GM19455 (cell line): ENCODE results near the gene EIF1AX.
A peak's percentile ranks its signal among the peaks of the same experiment; 100 is the strongest.
"Not testable (repeated sequence)": the region's sequence is repeated elsewhere in the genome, so short reads cannot be mapped to it uniquely, and the experiment has no call there.

Source experiments
- ATAC-seq: cut with Tn5 transposase; IDR thresholded peaks from one replicate; pipeline ENCODE4 v1.9.1; 2021; ENCODE audit not compliant: unreplicated experiment

EIF1AX gene

GRCh38 chrX:20141281-20142220 is at the start of gene EIF1AX:
TSS of gene EIF1AX (minus strand) at chrX:20141838. CDS start at chrX:20141640, 198 bp downstream.
- ATAC-seq = peak; percentile 97

- ATAC-seq = no peak
These were observed 47.5 kb upstream of the EIF1AX start for GRCh38 chrX:20189171-20189570.

- no peak for ATAC-seq
These were observed 40.1 kb upstream of the EIF1AX start for GRCh38 chrX:20181598-20182329.

GRCh38 chrX:20177093-20177492 is 35.5 kb upstream of the EIF1AX start:
- no peak for ATAC-seq

GRCh38 chrX:20173856-20174255 is 32.2 kb upstream of the EIF1AX start:
- ATAC-seq = no peak

- no peak for ATAC-seq
These were observed 31.7 kb upstream of the EIF1AX start for GRCh38 chrX:20173313-20173712.

- no peak for ATAC-seq
These were observed 30.2 kb upstream of the EIF1AX start for GRCh38 chrX:20171887-20172286.

GRCh38 chrX:20162516-20162915 is 20.9 kb upstream of the EIF1AX start:
- ATAC-seq = not testable (repeated sequence)

- no peak for ATAC-seq
These were observed 18.3 kb upstream of the EIF1AX start for GRCh38 chrX:20159797-20160385.

- ATAC-seq = no peak
These were observed 10.1 kb upstream of the EIF1AX start for GRCh38 chrX:20151689-20152088.

- ATAC-seq = no peak
These were observed 7.7 kb upstream of the EIF1AX start for GRCh38 chrX:20149326-20149725.

- ATAC-seq = no peak
These were observed 5.9 kb upstream of the EIF1AX start for GRCh38 chrX:20147561-20147960.

- ATAC-seq = no peak
These were observed 2.9 kb upstream of the EIF1AX start for GRCh38 chrX:20144491-20144890.

- no peak for ATAC-seq
These were observed 1.9 kb upstream of the EIF1AX start for GRCh38 chrX:20143561-20143960.

- no peak for ATAC-seq
These were observed 1.5 kb upstream of the EIF1AX start for GRCh38 chrX:20143111-20143510.

GRCh38 chrX:20140420-20140819 is 1.2 kb downstream of the EIF1AX start:
- no peak for ATAC-seq

- ATAC-seq = no peak
These were observed 1.7 kb downstream of the EIF1AX start for GRCh38 chrX:20139966-20140365.

GRCh38 chrX:20135944-20136343 is 5.7 kb downstream of the EIF1AX start:
- ATAC-seq = no peak

GRCh38 chrX:20132666-20133065 is 9.0 kb downstream of the EIF1AX start:
- no peak for ATAC-seq

GRCh38 chrX:20130357-20130756 is 11.3 kb downstream of the EIF1AX start:
- ATAC-seq = no peak

GRCh38 chrX:20129547-20129946 is 12.1 kb downstream of the EIF1AX start:
- ATAC-seq = no peak

GRCh38 chrX:20128670-20129069 is 13.0 kb downstream of the EIF1AX start:
- ATAC-seq = no peak
